OCI-LY1 (cell line): ENCODE data around the gene UHMK1.
"Not testable (repeated sequence)": the region's sequence is repeated elsewhere in the genome, so short reads cannot be mapped to it uniquely, and the experiment has no call there.

Source experiments
- H2AFZ ChIP-seq: fragments of 200-600 bp; sonication (generic), shearing (Covaris generic); 2 replicates; pipeline ENCODE4 v1.6.0; 2014; ENCODE audit warnings: antibody characterized with exemption, mild to moderate bottlenecking, low read length
- H3F3A ChIP-seq: fragments of 200-600 bp; sonication (generic), shearing (Covaris generic); 2 replicates; pipeline ENCODE4 v1.6.0; 2014; ENCODE audit warnings: mild to moderate bottlenecking, antibody characterized with exemption, low read length, moderate library complexity; ENCODE audit not compliant: insufficient read depth
- H3K27ac ChIP-seq: fragments of 200-600 bp; sonication (generic); 2 replicates; pipeline ENCODE4 v1.5.1; 2014; ENCODE audit warnings: low read length, mixed run types, mild to moderate bottlenecking, low read depth; ENCODE audit not compliant: poor library complexity, severe bottlenecking
- H3K27me3 ChIP-seq: fragments of 200-600 bp; sonication (generic); 2 replicates; pipeline ENCODE4 v1.6.0; 2014; ENCODE audit warnings: antibody characterized with exemption, mild to moderate bottlenecking, low read length, moderate library complexity; ENCODE audit not compliant: insufficient read depth
- H3K36me3 ChIP-seq: fragments of 200-600 bp; sonication (generic); 2 replicates; pipeline ENCODE4 v1.6.1; 2014; ENCODE audit warnings: mild to moderate bottlenecking, antibody characterized with exemption, low read length, moderate library complexity, mixed read lengths; ENCODE audit not compliant: insufficient read depth
- H3K4me1 ChIP-seq: fragments of 200-600 bp; sonication (generic); 2 replicates; pipeline ENCODE4 v1.5.1; 2014; ENCODE audit warnings: mild to moderate bottlenecking, low read length, moderate library complexity; ENCODE audit not compliant: insufficient read depth, severe bottlenecking
- H3K4me2 ChIP-seq: fragments of 200-600 bp; sonication (generic), shearing (Covaris generic); 2 replicates; pipeline ENCODE4 v1.6.1; 2014; ENCODE audit warnings: low read length
- H3K4me3 ChIP-seq: fragments of 200-600 bp; sonication (generic); 2 replicates; pipeline ENCODE4 v1.5.1; 2014; ENCODE audit warnings: low read length, low read depth, mild to moderate bottlenecking, mixed read lengths; ENCODE audit not compliant: poor library complexity, severe bottlenecking
- H3K79me2 ChIP-seq: fragments of 200-600 bp; shearing (Covaris generic); 2 replicates; pipeline ENCODE4 v1.6.1; 2016; ENCODE audit warnings: mixed run types, low read length, mixed read lengths; ENCODE audit not compliant: insufficient read depth
- H3K9ac ChIP-seq: fragments of 200-600 bp; sonication (generic), shearing (Covaris generic); 2 replicates; pipeline ENCODE4 v1.6.1; 2014; ENCODE audit warnings: mild to moderate bottlenecking, low read length, mixed read lengths
- H3K9me2 ChIP-seq: fragments of 200-600 bp; sonication (generic), shearing (Covaris generic); 2 replicates; pipeline ENCODE4 v1.6.1; 2014; ENCODE audit warnings: low read depth, mild to moderate bottlenecking, low read length, mixed read lengths
- H3K9me3 ChIP-seq: fragments of 200-600 bp; shearing (Covaris generic); 2 replicates; pipeline ENCODE4 v1.6.1; 2014; ENCODE audit warnings: low read length, mixed read lengths
- H4K20me1 ChIP-seq: fragments of 200-600 bp; sonication (generic), shearing (Covaris generic); 2 replicates; pipeline ENCODE4 v1.6.0; 2016; ENCODE audit warnings: mild to moderate bottlenecking, low read length; ENCODE audit not compliant: insufficient read depth
- EZH2 ChIP-seq: fragments of 200-600 bp; sonication (generic), shearing (Covaris generic); IDR thresholded peaks from 2 replicates; pipeline ENCODE4 v1.8.0; 2017; ENCODE audit warnings: borderline replicate concordance, mixed run types, mild to moderate bottlenecking, antibody characterized with exemption, low read length, moderate library complexity, mixed read lengths
- TF ChIP-seq, protein P1 (sequence below): fragments of 200-600 bp; sonication (generic), shearing (Covaris generic); IDR thresholded peaks from 2 replicates; pipeline ENCODE4 v1.5.1; 2017; ENCODE audit warnings: mild to moderate bottlenecking, antibody characterized with exemption, low read length, moderate library complexity, mixed read lengths

Gene UHMK1

DNA sequence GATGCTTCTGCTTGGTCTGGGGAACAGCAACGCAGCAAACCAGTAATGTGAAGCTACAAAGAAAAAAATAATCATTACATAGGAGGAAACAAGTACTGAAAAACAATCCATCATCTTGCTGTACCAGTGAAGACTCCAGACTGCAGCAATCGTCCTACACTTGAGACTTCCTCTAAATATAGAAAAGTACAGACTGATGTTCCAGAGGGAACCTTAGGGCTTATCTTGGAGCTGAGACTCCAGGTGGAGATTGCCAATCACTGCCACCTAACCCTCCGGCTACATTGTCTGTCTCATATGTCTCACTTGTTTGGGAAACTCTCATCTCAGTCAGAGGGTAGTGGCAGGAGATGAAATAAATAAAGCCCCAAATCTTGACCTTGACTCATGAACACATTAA lies 9.4 kb upstream of the UHMK1 start:
- no peaks in the 10 kb centered on the region for H3K9me3 ChIP-seq
- no peak overlapping the region for H2AFZ ChIP-seq
- H3K36me3 ChIP-seq: no peaks in the 10 kb centered on the region
- H3K9ac ChIP-seq: no peak overlapping the region
- H3K4me2 ChIP-seq: no peak overlapping the region
- H3K27ac ChIP-seq: no peak overlapping the region
- no peaks in the 10 kb centered on the region for H4K20me1 ChIP-seq
- TF ChIP-seq, protein P1, sequence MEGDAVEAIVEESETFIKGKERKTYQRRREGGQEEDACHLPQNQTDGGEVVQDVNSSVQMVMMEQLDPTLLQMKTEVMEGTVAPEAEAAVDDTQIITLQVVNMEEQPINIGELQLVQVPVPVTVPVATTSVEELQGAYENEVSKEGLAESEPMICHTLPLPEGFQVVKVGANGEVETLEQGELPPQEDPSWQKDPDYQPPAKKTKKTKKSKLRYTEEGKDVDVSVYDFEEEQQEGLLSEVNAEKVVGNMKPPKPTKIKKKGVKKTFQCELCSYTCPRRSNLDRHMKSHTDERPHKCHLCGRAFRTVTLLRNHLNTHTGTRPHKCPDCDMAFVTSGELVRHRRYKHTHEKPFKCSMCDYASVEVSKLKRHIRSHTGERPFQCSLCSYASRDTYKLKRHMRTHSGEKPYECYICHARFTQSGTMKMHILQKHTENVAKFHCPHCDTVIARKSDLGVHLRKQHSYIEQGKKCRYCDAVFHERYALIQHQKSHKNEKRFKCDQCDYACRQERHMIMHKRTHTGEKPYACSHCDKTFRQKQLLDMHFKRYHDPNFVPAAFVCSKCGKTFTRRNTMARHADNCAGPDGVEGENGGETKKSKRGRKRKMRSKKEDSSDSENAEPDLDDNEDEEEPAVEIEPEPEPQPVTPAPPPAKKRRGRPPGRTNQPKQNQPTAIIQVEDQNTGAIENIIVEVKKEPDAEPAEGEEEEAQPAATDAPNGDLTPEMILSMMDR: no peak
- TF ChIP-seq EZH2: no peak
- no peaks in the 10 kb centered on the region for H3K79me2 ChIP-seq
- no peak overlapping the region for H3K4me3 ChIP-seq
- no peaks in the 10 kb centered on the region for H3F3A ChIP-seq
- H3K9me2 ChIP-seq: no peaks in the 10 kb centered on the region
- no peaks in the 10 kb centered on the region for H3K4me1 ChIP-seq
- no peaks in the 10 kb centered on the region for H3K27me3 ChIP-seq

DNA sequence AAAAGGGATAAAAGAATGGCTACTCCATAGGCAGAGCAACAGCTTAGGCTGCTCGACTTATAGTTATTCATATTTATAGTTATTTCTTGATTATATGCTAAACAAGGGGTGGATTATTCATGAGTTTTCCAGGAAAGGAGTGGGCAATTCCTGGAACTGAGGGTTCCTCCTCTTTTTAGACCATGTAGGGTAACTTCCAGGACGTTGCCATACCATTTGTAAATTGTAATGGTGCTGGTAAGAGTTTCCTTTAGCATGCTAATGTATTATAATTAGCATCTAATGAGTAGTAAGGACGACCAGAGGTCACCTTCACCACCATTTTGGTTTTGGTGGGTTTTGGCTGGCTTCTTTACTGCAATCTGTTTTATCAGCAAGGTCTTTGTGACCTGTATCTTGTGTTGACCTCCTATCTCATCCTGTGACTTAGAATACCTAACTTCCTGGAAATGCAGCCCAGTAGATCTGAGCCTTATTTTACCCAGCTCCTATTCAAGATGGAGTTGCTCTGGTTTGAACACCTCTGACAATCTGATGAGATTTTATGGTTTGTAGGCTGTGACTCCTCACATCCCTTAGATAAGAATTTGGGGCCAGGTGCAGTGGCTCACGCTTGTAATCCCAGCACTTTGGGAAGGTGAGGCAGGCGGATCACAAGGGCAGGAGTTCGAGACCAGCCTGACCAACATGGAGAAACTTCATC lies 1.9 kb upstream of the UHMK1 start:
- not testable (repeated sequence) for H3K27ac ChIP-seq, H3K4me2 ChIP-seq, H4K20me1 ChIP-seq, H3K9me2 ChIP-seq, H3F3A ChIP-seq, H2AFZ ChIP-seq, H3K27me3 ChIP-seq, H3K36me3 ChIP-seq, H3K9me3 ChIP-seq, H3K9ac ChIP-seq, H3K4me3 ChIP-seq
- Histone ChIP-seq H3K4me1 (peaks cover 24% of the 10 kb centered on the region), H3K79me2 (peaks cover 22% of the 10 kb centered on the region)

DNA sequence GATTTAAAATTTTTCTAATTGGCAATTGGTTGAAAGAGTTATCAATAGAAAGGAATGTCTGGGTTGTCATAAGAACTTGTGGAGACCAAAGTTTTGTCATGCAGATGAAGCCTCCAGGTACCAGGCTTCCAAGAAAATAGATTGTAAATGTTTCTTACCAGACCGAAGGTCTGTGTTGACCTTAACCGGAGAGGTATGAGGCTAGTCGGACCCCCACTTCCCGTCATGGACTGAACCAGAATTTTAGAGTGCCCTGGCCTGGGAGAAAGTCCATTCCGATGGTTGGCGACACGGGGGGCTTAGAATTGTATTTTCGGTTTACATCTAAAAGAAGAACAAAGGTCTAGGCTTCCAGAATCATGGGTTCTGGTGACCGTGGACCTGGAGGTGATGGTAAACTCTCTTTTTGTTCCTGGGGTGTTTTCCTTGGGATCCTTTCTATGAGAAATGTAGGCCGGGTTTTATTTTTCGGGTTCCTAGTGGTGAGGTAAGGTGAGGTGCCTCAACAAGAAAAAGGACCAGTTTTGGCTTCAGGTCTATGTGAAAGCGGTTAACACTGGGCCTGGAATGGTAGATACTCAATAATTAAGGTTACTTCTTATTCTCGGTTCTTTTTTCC lies 405 bp upstream of the UHMK1 start:
- Histone ChIP-seq H3K27me3 (no peaks in the 10 kb centered on the region), H3K9ac (peak overlapping the region; percentile 90; the same call in 1 of the 2 replicates), H3K27ac (peak overlapping the region; percentile 76), H3K9me2 (no peaks in the 10 kb centered on the region), H3K4me3 (peak overlapping the region; percentile 94), H3K4me2 (peak overlapping the region; percentile 89), H3K79me2 (peaks cover 22% of the 10 kb centered on the region), H3F3A (no peaks in the 10 kb centered on the region), H4K20me1 (no peaks in the 10 kb centered on the region), H2AFZ (peak overlapping the region; percentile 99), H3K9me3 (no peaks in the 10 kb centered on the region), H3K36me3 (peaks cover 24% of the 10 kb centered on the region), H3K4me1 (peaks cover 24% of the 10 kb centered on the region)
- no peak for TF ChIP-seq EZH2
- TF ChIP-seq, protein P1: no peak

DNA sequence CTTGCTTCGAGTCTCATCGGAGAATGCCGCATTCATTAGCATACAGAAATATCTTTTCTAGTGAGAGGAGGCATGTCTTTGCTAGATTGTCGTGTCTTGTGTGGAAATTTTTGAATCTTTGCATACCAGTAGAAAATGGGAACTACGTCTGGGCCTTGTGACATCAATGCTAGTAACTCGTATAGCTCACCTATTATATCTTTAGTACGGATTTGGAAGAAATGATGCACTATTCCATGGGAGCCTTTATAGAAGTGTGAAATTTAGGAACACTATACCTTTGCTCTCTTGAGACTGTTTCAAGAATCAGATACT lies 835 bp downstream of the UHMK1 start:
- Histone ChIP-seq H3K4me3 (peak overlapping the region; percentile 94), H3K9ac (peak overlapping the region; percentile 90), H3K9me3 (no peaks in the 10 kb centered on the region), H3K4me1 (peaks cover 24% of the 10 kb centered on the region), H3K36me3 (peaks cover 36% of the 10 kb centered on the region), H3K9me2 (no peaks in the 10 kb centered on the region), H3K79me2 (peaks cover 22% of the 10 kb centered on the region), H3K27ac (peak overlapping the region; percentile 76), H3K27me3 (no peaks in the 10 kb centered on the region), H2AFZ (no peak overlapping the region), H4K20me1 (no peaks in the 10 kb centered on the region), H3F3A (no peaks in the 10 kb centered on the region), H3K4me2 (peak overlapping the region; percentile 89)
- no peak for TF ChIP-seq EZH2
- TF ChIP-seq, protein P1: no peak
